GM18519 (cell line): ENCODE results near the gene SART1.
"Not testable (repeated sequence)": the region's sequence is repeated elsewhere in the genome, so short reads cannot be mapped to it uniquely, and the experiment has no call there.

Source experiments
- ATAC-seq: cut with Tn5 transposase; IDR thresholded peaks from one replicate; pipeline ENCODE4 v1.9.1; 2021; ENCODE audit warnings: mild to moderate bottlenecking, moderate library complexity; ENCODE audit not compliant: unreplicated experiment, low FRiP score

SART1 gene

GRCh38 chr11:65987336-65987735 is 25.8 kb downstream of the SART1 start:
- no peak for ATAC-seq

GRCh38 chr11:65988791-65989592 is 27.5 kb downstream of the SART1 start:
- no peak for ATAC-seq

- ATAC-seq = no peak
Measured at GRCh38 chr11:65992056-65992455, 30.5 kb downstream of the SART1 start.

DNA sequence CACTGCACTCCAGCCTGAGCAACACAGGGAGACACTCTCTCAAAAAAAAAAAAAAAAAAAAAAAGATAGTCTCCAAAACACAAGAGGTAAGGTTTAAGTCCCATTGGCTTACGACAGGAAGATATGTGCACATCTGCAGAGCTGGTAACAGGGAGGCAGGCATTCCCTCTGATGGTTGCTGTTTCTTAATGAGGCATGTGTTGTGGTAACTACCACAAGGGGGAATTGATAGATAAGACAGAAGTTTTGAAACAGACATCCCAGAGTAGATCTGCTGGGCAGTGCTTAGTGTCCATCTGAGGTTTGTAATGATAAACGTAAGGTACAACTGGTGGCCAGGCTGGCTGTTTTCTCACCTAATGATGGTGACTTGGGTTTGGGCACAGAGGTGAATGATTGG is 35.8 kb downstream of the SART1 start:
- ATAC-seq = no peak

DNA sequence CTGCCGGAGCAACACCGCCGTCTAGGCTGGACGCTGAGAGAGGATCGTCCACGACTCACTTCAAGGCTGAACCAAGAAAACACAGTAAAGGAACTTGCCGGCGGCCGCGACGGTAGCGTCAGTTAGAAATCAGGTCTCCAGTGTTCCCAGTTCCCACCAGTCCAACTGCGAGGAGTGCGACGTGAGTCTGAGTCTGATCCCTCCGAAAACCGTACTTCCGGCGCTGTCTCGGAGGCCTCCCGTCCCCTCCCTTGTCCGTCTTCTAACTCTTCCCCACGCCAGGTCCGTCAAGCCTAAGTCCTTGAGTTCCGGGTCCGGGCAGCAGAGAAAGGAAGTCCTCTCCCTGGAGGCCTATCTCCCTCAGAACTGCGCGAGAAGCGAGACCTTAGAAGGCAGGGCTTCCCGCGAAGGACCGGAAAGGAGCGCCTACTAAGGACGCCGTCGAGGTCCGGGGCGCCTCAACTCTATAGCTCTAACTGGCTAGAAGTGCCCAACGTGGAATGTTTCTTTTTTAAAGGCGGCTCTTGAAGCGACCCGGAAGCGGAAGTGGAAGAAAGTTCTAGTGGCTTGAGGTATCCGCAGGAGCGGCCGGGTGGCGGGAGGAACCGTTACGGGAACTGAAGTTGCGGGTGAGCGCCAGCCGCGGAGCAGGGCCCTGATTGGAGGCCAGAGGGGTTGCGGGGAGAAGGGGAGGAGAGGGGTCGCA is 40.6 kb downstream of the SART1 start, which contains the start of the genes BANF1 and EIF1AD:
TSS of gene BANF1 (plus strand) at position 562 of the 706 bp plus-strand sequence. CDS start 748 bp downstream, outside the sequence.
TSS of gene EIF1AD (minus strand) at position 216 of the 706 bp plus-strand sequence. CDS start 1,768 bp downstream, outside the sequence.
- ATAC-seq = peak; percentile 58

GRCh38 chr11:66002648-66003225 is 41.2 kb downstream of the SART1 start:
- ATAC-seq = peak; percentile 33

DNA sequence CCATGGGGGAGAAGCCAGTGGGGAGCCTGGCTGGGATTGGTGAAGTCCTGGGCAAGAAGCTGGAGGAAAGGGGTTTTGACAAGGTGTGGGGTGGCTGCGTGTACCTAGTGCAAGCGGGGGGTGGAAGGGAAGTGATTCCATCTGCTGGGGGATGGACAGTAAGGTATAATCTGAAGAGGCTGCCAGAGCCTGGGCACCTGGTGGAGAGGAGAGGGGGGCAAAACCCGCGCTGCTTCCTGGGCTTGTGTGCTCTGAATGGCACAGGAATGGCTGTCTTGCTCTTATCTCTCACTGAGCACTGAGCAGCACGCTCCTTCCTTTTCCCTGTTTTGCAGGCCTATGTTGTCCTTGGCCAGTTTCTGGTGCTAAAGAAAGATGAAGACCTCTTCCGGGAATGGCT is 41.8 kb downstream of the SART1 start:
- ATAC-seq = no peak

DNA sequence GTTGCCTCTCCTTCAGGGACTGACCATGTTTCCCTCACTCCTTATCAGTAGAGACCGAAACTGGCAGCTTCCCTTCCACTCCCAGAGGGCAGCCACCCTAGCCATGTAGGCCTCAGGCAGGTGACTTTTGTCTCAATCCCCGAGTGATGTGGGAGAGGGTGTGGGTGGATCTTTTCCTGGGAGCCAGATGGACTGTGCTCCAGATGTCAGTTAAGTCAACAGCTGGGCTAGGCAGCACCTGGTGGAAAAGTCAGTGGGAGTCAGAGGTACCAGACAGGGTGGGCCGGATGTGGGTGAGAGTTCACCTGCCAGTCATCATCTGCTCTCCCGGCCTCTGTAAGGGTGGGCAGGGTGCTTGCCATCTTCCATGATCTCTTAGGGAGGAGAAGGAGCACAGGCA is 42.7 kb downstream of the SART1 start:
- no peak for ATAC-seq

GRCh38 chr11:66006134-66006890 is 44.8 kb downstream of the SART1 start:
- ATAC-seq = no peak

DNA sequence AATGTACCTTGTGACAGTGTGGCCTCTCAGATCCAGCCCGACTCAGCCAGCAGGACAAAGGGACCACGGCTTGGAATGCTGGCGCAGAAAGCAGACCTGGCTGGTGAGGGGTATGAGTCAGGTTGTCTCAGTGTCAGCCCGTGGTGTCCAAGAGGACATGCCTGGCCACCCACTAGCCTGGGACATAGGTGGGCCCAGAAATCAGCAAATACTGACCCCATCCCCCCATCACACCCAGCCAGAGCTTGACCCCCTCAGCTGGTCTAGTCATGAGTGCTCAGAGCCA is 45.3 kb downstream of the SART1 start:
- no peak for ATAC-seq

- ATAC-seq = no peak
Measured at GRCh38 chr11:66007201-66007634, 45.7 kb downstream of the SART1 start.

- no peak for ATAC-seq
Measured at GRCh38 chr11:66008095-66008467, 46.5 kb downstream of the SART1 start.

DNA sequence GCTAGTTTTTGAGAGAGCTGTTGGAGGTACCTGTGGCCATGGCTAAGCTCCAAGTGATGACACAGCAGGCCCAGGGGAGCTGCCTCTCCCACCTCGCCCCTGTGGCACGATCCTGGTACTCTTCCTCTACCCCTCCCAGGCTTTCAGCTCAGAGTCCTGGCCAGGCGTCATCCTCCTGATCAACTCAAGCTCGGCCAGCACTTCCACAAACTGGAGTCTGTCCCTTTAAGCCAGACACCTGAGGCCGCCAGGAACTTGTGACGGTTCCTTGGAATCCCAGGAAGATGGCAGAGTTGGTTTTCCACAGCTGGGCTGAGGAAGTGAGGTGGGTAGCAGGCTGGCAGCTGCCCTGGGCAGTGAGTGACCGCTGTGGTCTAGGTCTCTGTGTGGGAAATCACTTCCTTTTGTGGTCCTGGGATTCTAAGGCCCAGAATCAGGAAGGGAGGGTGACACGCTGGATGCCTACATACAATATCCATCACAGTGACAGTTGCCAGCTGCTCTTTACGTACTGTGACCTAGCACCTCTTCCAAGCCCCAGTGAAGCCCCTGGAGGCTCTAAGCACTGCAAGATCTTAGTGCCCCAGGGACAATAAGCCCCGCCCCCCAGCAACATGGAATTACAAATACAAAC is 47.1 kb downstream of the SART1 start:
- ATAC-seq = no peak

DNA sequence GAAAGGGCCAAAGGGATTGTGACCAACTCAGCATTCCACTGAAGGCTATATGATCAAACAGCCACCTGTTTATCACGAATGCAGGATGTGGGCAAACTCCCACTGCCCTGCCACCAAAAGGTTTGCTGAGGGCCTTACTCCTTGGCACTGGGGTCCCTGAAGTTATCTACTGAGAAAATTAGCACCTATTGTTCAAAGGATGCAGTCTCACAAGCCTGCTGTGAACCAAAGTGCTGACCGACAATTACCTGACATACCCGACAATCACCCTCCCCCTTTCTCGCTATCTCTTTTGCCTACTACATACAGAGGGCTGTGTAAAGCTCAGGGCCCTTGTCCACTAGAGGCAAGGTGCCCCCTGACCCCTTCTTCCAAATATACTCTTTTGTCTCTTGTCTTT is 48.5 kb downstream of the SART1 start:
- ATAC-seq = not testable (repeated sequence)

DNA sequence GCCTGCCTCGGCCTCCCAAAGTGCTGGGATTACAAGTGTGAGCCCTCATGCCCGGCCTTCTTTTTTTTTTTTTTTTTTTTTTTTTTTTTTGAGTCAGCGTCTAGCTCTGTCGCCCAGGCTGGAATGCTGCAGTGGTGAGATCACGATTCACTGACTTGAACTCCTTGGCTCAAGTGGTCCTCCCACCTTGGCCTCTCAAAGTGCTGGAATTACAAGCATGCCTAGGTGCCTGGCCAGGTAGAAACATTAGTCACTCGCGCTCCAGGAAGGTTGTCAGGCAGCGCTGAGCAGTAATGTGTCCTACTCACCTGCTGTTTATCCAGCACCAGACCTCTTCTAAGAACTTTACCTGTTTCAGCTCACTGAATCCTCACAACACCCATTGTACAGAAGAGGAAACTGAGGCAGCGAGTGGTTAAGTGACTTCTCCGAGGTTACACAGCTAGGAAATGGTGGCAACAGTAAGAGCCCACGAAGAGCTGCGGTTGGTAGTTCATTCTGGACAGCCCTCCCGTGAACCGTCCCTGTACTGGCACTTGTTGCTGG is 49.8 kb downstream of the SART1 start:
- ATAC-seq = no peak

DNA sequence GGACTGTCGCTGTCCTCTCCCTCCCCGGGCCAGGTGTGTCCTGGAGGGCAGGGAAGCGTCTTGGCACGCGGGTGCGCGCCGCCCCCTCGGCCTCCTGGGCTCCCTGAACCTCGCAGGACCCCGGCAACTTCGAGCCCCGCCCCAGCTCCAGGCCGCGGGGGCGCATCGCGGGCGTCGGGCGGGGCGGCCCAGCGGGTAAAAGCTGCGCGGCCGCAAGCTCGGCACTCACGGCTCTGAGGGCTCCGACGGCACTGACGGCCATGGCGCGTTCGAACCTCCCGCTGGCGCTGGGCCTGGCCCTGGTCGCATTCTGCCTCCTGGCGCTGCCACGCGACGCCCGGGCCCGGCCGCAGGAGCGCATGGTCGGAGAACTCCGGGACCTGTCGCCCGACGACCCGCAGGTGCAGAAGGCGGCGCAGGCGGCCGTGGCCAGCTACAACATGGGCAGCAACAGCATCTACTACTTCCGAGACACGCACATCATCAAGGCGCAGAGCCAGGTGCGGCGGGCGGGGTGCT is 50.3 kb downstream of the SART1 start, which contains the start of gene CST6:
TSS of gene CST6 (plus strand) at position 224 of the 519 bp plus-strand sequence. CDS start at position 261, 37 bp downstream.
- ATAC-seq = no peak

DNA sequence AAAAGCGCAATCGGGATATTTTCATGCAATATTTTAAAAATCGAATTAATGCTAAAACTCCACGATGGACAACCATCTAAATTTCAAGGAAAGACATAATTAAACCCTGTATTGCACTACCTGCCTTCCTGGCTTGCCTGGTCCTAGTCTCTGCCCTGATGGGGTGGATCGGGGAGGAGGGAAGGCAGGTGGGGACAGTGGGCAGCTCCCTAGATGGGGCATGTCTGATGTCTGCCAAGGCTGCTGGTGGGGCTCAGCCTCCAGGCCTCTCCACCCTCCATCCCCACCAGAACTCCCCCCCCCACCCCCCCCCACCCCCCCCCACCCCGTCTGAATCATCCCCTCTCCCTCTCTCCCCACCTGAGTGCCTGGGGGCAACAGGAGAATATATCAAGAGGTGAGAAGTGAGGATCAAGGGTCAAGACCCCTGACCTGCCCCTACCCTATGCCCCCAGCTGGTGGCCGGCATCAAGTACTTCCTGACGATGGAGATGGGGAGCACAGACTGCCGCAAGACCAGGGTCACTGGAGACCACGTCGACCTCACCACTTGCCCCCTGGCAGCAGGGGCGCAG is 50.9 kb downstream of the SART1 start:
- no peak for ATAC-seq

DNA sequence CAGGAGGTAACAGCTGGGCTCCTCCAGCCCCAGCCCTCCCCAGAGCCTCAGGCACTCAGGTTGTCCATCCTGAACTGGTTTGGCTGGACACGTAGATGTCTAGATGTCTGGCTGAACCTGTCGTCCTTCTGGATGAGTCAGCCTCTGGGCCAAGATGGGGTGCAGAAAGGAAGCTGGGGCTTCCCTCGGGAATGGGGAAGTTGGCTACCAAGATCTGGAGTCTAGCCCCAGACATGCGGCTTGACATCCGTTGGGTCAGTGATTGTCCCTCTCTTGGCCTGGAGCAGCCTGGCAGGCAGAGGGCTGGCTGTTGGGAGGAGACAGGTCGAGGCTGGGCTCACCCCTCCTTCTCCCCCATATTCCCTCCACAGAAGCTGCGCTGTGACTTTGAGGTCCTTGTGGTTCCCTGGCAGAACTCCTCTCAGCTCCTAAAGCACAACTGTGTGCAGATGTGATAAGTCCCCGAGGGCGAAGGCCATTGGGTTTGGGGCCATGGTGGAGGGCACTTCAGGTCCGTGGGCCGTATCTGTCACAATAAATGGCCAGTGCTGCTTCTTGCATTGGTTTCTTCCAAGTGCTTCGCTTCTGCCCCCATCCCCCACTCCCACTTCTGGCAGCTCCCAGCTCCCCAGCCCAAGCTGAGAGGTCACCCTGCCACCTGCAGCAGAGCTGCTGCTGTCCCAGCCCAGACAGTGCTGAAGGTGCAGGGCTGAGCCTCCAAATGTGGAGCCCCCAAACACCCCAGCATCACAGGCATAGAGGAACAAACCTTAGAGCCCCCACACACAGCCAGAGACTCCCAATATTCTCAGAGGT is 51.6 kb downstream of the SART1 start:
- no peak for ATAC-seq

- ATAC-seq = no peak
Measured at GRCh38 chr11:66013762-66014100, 52.2 kb downstream of the SART1 start.
